Activated T-cell treated with anti-CD3 and anti-CD28 coated beads, Interleukin-2, amount 50 U/mL, for 72 hours (primary cell): ENCODE measurements around the gene ANKS1A. TPM values are rescaled to one million over a fixed set of nuclear protein-coding genes. Genes with fewer than 3 reads are reported as not detected.
"Not testable (repeated sequence)": the region's sequence is repeated elsewhere in the genome, so short reads cannot be mapped to it uniquely, and the experiment has no call there.

Experiments used
- ATAC-seq, 2 donors: fragments of 150-1000 bp; cut with Tn5 transposase; replicated peaks in 1 of 2; 2 replicates each; pipeline ENCODE4 v1.10.0; 2021; ENCODE audit warnings: moderate library complexity in 2 of 2, mild to moderate bottlenecking in 1 of 2
- DNase-seq, 2 donors: peaks; one replicate each; pipeline ENCODE4 v3.0.0; 2021 to 2022; ENCODE audit warnings: mixed read lengths in 1 of 2
- H3K27ac Mint-ChIP-seq: one replicate; pipeline ENCODE4 v1.8.0; 2022; ENCODE audit warnings: mild to moderate bottlenecking, moderate library complexity, mixed read lengths
- H3K27me3 Mint-ChIP-seq: one replicate; pipeline ENCODE4 v1.8.0; 2022; ENCODE audit warnings: low read depth, mixed read lengths
- H3K36me3 Mint-ChIP-seq, 2 donors: one replicate each; pipeline ENCODE4 v1.8.0; 2022; ENCODE audit warnings: mixed read lengths in 2 of 2, mild to moderate bottlenecking in 1 of 2; ENCODE audit not compliant: insufficient read depth in 2 of 2
- H3K4me1 Mint-ChIP-seq: one replicate; pipeline ENCODE4 v1.8.0; 2022; ENCODE audit warnings: low read depth, mixed read lengths
- H3K4me3 Mint-ChIP-seq, 2 donors: one replicate each; pipeline ENCODE4 v1.8.0; 2022; ENCODE audit warnings: mild to moderate bottlenecking in 2 of 2, mixed read lengths in 2 of 2, moderate library complexity in 2 of 2
- H3K9me3 Mint-ChIP-seq, 2 donors: one replicate each; pipeline ENCODE4 v1.8.0; 2022; ENCODE audit warnings: mixed read lengths in 2 of 2
- total RNA-seq, 2 donors: library from RNA; stranded (reverse); gene quantifications; one replicate each; pipeline ENCODE4 v1.2.3, GENCODE V29; 2022

The ANKS1A gene
- total RNA-seq, 2 donors from 2014 or later: 9.2 to 9.6 TPM

GRCh38 chr6:34981951-34982350 is 92.9 kb downstream of the ANKS1A start:
- no peaks in the 10 kb centered on the region for H3K9me3 Mint-ChIP-seq
- H3K4me1 Mint-ChIP-seq: peaks cover 11% of the 10 kb centered on the region

GRCh38 chr6:34982424-34982852 is 93.4 kb downstream of the ANKS1A start:
- Mint-ChIP-seq H3K9me3 (no peaks in the 10 kb centered on the region), H3K4me3 (no peak overlapping the region), H3K36me3 (no peaks in the 10 kb centered on the region), H3K4me1 (peaks cover 11% of the 10 kb centered on the region), H3K27me3 (no peaks in the 10 kb centered on the region), H3K27ac (no peak overlapping the region)
- DNase-seq (no peak), ATAC-seq (no peak)

More at GRCh38 chr6:34981951-34982350, 92.9 kb downstream of the ANKS1A start:
- ATAC-seq (no peak), DNase-seq (no peak)
- no peaks in the 10 kb centered on the region for H3K27me3 Mint-ChIP-seq
- no peak overlapping the region for H3K27ac Mint-ChIP-seq
- H3K36me3 Mint-ChIP-seq: no peaks in the 10 kb centered on the region
- H3K4me3 Mint-ChIP-seq: no peak overlapping the region

GRCh38 chr6:34984416-34984815 is 95.4 kb downstream of the ANKS1A start:
- H3K27me3 Mint-ChIP-seq: no peaks in the 10 kb centered on the region
- ATAC-seq (no peak), DNase-seq (no peak)
- H3K36me3 Mint-ChIP-seq: no peaks in the 10 kb centered on the region
- no peak overlapping the region for H3K4me3 Mint-ChIP-seq
- no peak overlapping the region for H3K27ac Mint-ChIP-seq
- no peaks in the 10 kb centered on the region for H3K9me3 Mint-ChIP-seq
- H3K4me1 Mint-ChIP-seq: peaks cover 11% of the 10 kb centered on the region

GRCh38 chr6:34985236-34985635 is 96.2 kb downstream of the ANKS1A start:
- Mint-ChIP-seq H3K36me3 (peaks cover 0 to 1% of the 10 kb centered on the region in 2 donors), H3K9me3 (no peaks in the 10 kb centered on the region), H3K27ac (no peak overlapping the region), H3K4me3 (no peak overlapping the region), H3K27me3 (no peaks in the 10 kb centered on the region), H3K4me1 (peaks cover 11% of the 10 kb centered on the region)
- peak in 1 of 2 donors; percentile 43 for ATAC-seq
- DNase-seq: no peak

GRCh38 chr6:34986845-34987246 is 97.8 kb downstream of the ANKS1A start:
- no peak overlapping the region for H3K4me3 Mint-ChIP-seq
- ATAC-seq (peak; percentile 44 to 45), DNase-seq (peak; percentile 61 to 66)
- H3K27ac Mint-ChIP-seq: no peak overlapping the region
- peaks cover 11% of the 10 kb centered on the region for H3K4me1 Mint-ChIP-seq
- H3K36me3 Mint-ChIP-seq: peaks cover 0 to 1% of the 10 kb centered on the region in 2 donors
- H3K9me3 Mint-ChIP-seq: no peaks in the 10 kb centered on the region
- H3K27me3 Mint-ChIP-seq: no peaks in the 10 kb centered on the region

- peaks cover 11% of the 10 kb centered on the region for H3K4me1 Mint-ChIP-seq
- no peak overlapping the region for H3K4me3 Mint-ChIP-seq
- no peaks in the 10 kb centered on the region for H3K27me3 Mint-ChIP-seq
- ATAC-seq: no peak
- peaks cover 0 to 1% of the 10 kb centered on the region in 2 donors for H3K36me3 Mint-ChIP-seq
- DNase-seq: no peak
- H3K27ac Mint-ChIP-seq: no peak overlapping the region
- no peaks in the 10 kb centered on the region for H3K9me3 Mint-ChIP-seq
Measured at GRCh38 chr6:34987506-34987905, 98.5 kb downstream of the ANKS1A start.

GRCh38 chr6:34990971-34991560 is 102.0 kb downstream of the ANKS1A start:
- peaks cover 2 to 4% of the 10 kb centered on the region in 2 donors for H3K36me3 Mint-ChIP-seq
- no peak overlapping the region for H3K4me3 Mint-ChIP-seq
- no peaks in the 10 kb centered on the region for H3K4me1 Mint-ChIP-seq
- ATAC-seq (no peak), DNase-seq (no peak)
- H3K27me3 Mint-ChIP-seq: no peaks in the 10 kb centered on the region
- H3K9me3 Mint-ChIP-seq: no peaks in the 10 kb centered on the region
- no peak overlapping the region for H3K27ac Mint-ChIP-seq

GRCh38 chr6:34992376-34992775 is 103.3 kb downstream of the ANKS1A start:
- no peaks in the 10 kb centered on the region for H3K9me3 Mint-ChIP-seq
- no peak overlapping the region for H3K4me3 Mint-ChIP-seq
- peaks cover 2 to 4% of the 10 kb centered on the region in 2 donors for H3K36me3 Mint-ChIP-seq
- no peaks in the 10 kb centered on the region for H3K4me1 Mint-ChIP-seq
- DNase-seq: no peak
- ATAC-seq: no peak
- H3K27ac Mint-ChIP-seq: no peak overlapping the region
- H3K27me3 Mint-ChIP-seq: no peaks in the 10 kb centered on the region

GRCh38 chr6:34993213-34993612 is 104.2 kb downstream of the ANKS1A start:
- no peak for DNase-seq
- no peaks in the 10 kb centered on the region for H3K9me3 Mint-ChIP-seq
- H3K4me1 Mint-ChIP-seq: no peaks in the 10 kb centered on the region
- no peak for ATAC-seq
- H3K36me3 Mint-ChIP-seq: peaks cover 2 to 4% of the 10 kb centered on the region in 2 donors
- H3K4me3 Mint-ChIP-seq: no peak overlapping the region
- no peaks in the 10 kb centered on the region for H3K27me3 Mint-ChIP-seq
- H3K27ac Mint-ChIP-seq: no peak overlapping the region

GRCh38 chr6:34994693-34995092 is 105.6 kb downstream of the ANKS1A start:
- no peak overlapping the region for H3K27ac Mint-ChIP-seq
- no peaks in the 10 kb centered on the region for H3K4me1 Mint-ChIP-seq
- H3K36me3 Mint-ChIP-seq: peaks cover 2 to 3% of the 10 kb centered on the region in 2 donors
- no peaks in the 10 kb centered on the region for H3K27me3 Mint-ChIP-seq
- no peak overlapping the region for H3K4me3 Mint-ChIP-seq
- DNase-seq (no peak), ATAC-seq (no peak)
- no peaks in the 10 kb centered on the region for H3K9me3 Mint-ChIP-seq

GRCh38 chr6:34998417-34998816 is 109.4 kb downstream of the ANKS1A start:
- H3K36me3 Mint-ChIP-seq, H3K9me3 Mint-ChIP-seq, H3K27ac Mint-ChIP-seq, H3K4me1 Mint-ChIP-seq, ATAC-seq, H3K4me3 Mint-ChIP-seq, DNase-seq, H3K27me3 Mint-ChIP-seq: not testable (repeated sequence)

- H3K4me1 Mint-ChIP-seq, H3K4me3 Mint-ChIP-seq, DNase-seq, ATAC-seq, H3K27me3 Mint-ChIP-seq, H3K9me3 Mint-ChIP-seq, H3K36me3 Mint-ChIP-seq, H3K27ac Mint-ChIP-seq: not testable (repeated sequence)
Measured at GRCh38 chr6:34999153-34999552, 110.1 kb downstream of the ANKS1A start.

GRCh38 chr6:34999962-35000361 is 110.9 kb downstream of the ANKS1A start:
- not testable (repeated sequence) for DNase-seq, H3K36me3 Mint-ChIP-seq, ATAC-seq, H3K9me3 Mint-ChIP-seq, H3K4me1 Mint-ChIP-seq, H3K4me3 Mint-ChIP-seq, H3K27ac Mint-ChIP-seq, H3K27me3 Mint-ChIP-seq

- not testable (repeated sequence) for ATAC-seq, H3K4me3 Mint-ChIP-seq, H3K27me3 Mint-ChIP-seq, H3K36me3 Mint-ChIP-seq, H3K9me3 Mint-ChIP-seq, DNase-seq, H3K27ac Mint-ChIP-seq, H3K4me1 Mint-ChIP-seq
Measured at GRCh38 chr6:35001349-35001748, 112.3 kb downstream of the ANKS1A start.
